GM12878 (cell line): ENCODE measurements around the gene ANO3. TPM values are rescaled to one million over a fixed set of nuclear protein-coding genes. Genes with fewer than 3 reads are reported as not detected.

ENCODE experiments used
- ATAC-seq: fragments of 200-7000 bp; cut with Tn5 transposase; 3 replicates; pipeline ENCODE4 v1.9.1; 2020; ENCODE audit warnings: mild to moderate bottlenecking, moderate library complexity
- BruUV-seq: library from RNA; stranded (reverse); fragments of 400-500 nt; replicated peaks from 2 replicates; lab custom pipeline; 2021; lab: Mats Ljungman, UMichigan
- CTCF ChIA-PET: fragments of 300-600 bp; sonication (Branson Sonifier 250); formaldehyde crosslinking; extraction: SDS; loops from one replicate; lab custom pipeline; 2021; ENCODE audit warnings: inconsistent platforms; lab: Yijun Ruan, JAX
- POLR2A ChIA-PET: fragments of 350-600 bp; formaldehyde crosslinking; extraction: SDS; loops from one replicate; lab custom pipeline; 2021; ENCODE audit warnings: inconsistent platforms; lab: Charles Lee
- RAD21 ChIA-PET: fragments of 300-600 bp; sonication (Branson Sonifier 250); formaldehyde crosslinking; loops from one replicate; lab custom pipeline; 2023; ENCODE audit warnings: antibody characterized with exemption; ENCODE audit not compliant: unreplicated experiment; lab: Charles Lee
- SMC1A ChIA-PET: fragments of 300-600 bp; sonication (Branson Sonifier 250); formaldehyde crosslinking; loops from one replicate; lab custom pipeline; 2023; ENCODE audit not compliant: unreplicated experiment, uncharacterized antibody; lab: Charles Lee
- DNase-seq: peaks from one replicate; pipeline ENCODE4 v3.0.0-alpha.2; 2011; ENCODE audit warnings: low read depth, low spot score
- FAIRE-seq: peaks from 3 replicates; lab custom pipeline; 2011; peaks lifted over from hg19 to GRCh38; lab: Jason Lieb, UNC
- H2AFZ ChIP-seq: 2 replicates; pipeline ENCODE4 v1.6.0; 2011; ENCODE audit warnings: low read depth, low read length, control low read depth; ENCODE audit not compliant: control insufficient read depth
- H3K27ac ChIP-seq: 2 replicates; pipeline ENCODE4 v1.5.1; 2011; ENCODE audit warnings: control low read depth; ENCODE audit not compliant: control insufficient read depth, insufficient read depth
- H3K27me3 ChIP-seq, 2 experiments: replicated peaks in 1 of 2; 2 replicates each; pipeline versions ENCODE4 v1.6.0 to v1.6.1; 2011; ENCODE audit warnings: low read length in 1 of 2; ENCODE audit not compliant: control insufficient read depth in 2 of 2, insufficient read depth in 2 of 2
- H3K36me3 ChIP-seq, 2 experiments: 2 replicates each; pipeline ENCODE4 v1.5.1; 2011; ENCODE audit warnings: low read length in 1 of 2; ENCODE audit not compliant: control insufficient read depth in 2 of 2, insufficient read depth in 2 of 2
- H3K4me1 ChIP-seq: 2 replicates; pipeline ENCODE4 v1.6.1; 2011; ENCODE audit warnings: mild to moderate bottlenecking, low read length, moderate library complexity, mixed read lengths; ENCODE audit not compliant: control insufficient read depth, insufficient read depth
- H3K4me2 ChIP-seq: 2 replicates; pipeline ENCODE4 v1.6.0; 2011; ENCODE audit warnings: control low read depth; ENCODE audit not compliant: control insufficient read depth, insufficient read depth
- H3K4me3 ChIP-seq: fragments of 200-600 bp; sonication (generic); 2 replicates; pipeline ENCODE4 v1.5.1; 2016
- H3K79me2 ChIP-seq: 2 replicates; pipeline ENCODE4 v1.6.0; 2011; ENCODE audit warnings: low read length; ENCODE audit not compliant: control insufficient read depth, insufficient read depth
- H3K9ac ChIP-seq: 2 replicates; pipeline ENCODE4 v1.8.0; 2011; ENCODE audit warnings: low read length, control low read depth, mixed read lengths; ENCODE audit not compliant: control insufficient read depth, insufficient read depth
- H3K9me3 ChIP-seq: replicated peaks from 3 replicates; pipeline ENCODE4 v1.5.1; 2011; ENCODE audit warnings: mild to moderate bottlenecking, low read length; ENCODE audit not compliant: control insufficient read depth, insufficient read depth
- H4K20me1 ChIP-seq: 2 replicates; pipeline ENCODE4 v1.6.0; 2011; ENCODE audit not compliant: control insufficient read depth, insufficient read depth
- ETV6 ChIP-seq, 2 experiments: fragments of 450-650 bp in 1 of 2; IDR thresholded peaks in 1 of 2; conservative IDR thresholded peaks in 1 of 2; 2 replicates each; pipeline ENCODE4 v1.6.1; 2014; ENCODE audit warnings: antibody characterized with exemption in 1 of 2, borderline replicate concordance in 1 of 2, low read depth in 1 of 2, mild to moderate bottlenecking in 1 of 2, moderate library complexity in 1 of 2
- HDGF ChIP-seq: fragments of 450-650 bp; IDR thresholded peaks from 2 replicates; pipeline ENCODE4 v1.6.1; 2016; ENCODE audit warnings: antibody characterized with exemption
- NFYA ChIP-seq: IDR thresholded peaks from 2 replicates; pipeline ENCODE4 v1.6.1; 2011; ENCODE audit warnings: low read depth, mild to moderate bottlenecking, low read length, improper control_type of control experiment, borderline replicate concordance
- POLR2AphosphoS5 ChIP-seq: IDR thresholded peaks from 2 replicates; pipeline ENCODE4 v1.6.1; 2011; ENCODE audit warnings: mild to moderate bottlenecking, low read length, inconsistent platforms
- RFX5 ChIP-seq: IDR thresholded peaks from 2 replicates; pipeline ENCODE4 v1.6.1; 2011; ENCODE audit warnings: low read depth, low read length, improper control_type of control experiment
- SIN3A ChIP-seq: IDR thresholded peaks from 2 replicates; pipeline ENCODE4 v1.6.1; 2012; ENCODE audit warnings: low read depth, low read length, improper control_type of control experiment
- TCF3 ChIP-seq: IDR thresholded peaks from 2 replicates; pipeline ENCODE4 v1.6.1; 2012; ENCODE audit warnings: low read depth, mild to moderate bottlenecking, low read length, borderline replicate concordance; ENCODE audit not compliant: insufficient read depth
- ZNF274 ChIP-seq: IDR thresholded peaks from one replicate; pipeline ENCODE4 v1.8.0; 2011; ENCODE audit not compliant: insufficient read length, insufficient read depth
- WGBS: methylation state at CpG from one replicate; pipeline ENCODE4 v1.1.6; 2016; ENCODE audit warnings: low lambda C conversion rate; ENCODE audit not compliant: insufficient replicate concordance, insufficient coverage; ENCODE audit errors: missing lambda C conversion rate; 5-methylcytosine and 5-hydroxymethylcytosine counted together
- in situ Hi-C: fragments of 300-500 bp; cut with MboI; formaldehyde crosslinking; loops from 9 replicates; pipeline ENCODE4 v1.14.3; 2018; ENCODE audit warnings: mixed read lengths
- intact Hi-C: fragments of 100-400 bp; cut with micrococcal nuclease; formaldehyde crosslinking; loops from one replicate; pipeline ENCODE4 v1.14.2; 2022; ENCODE audit not compliant: unreplicated experiment
- polyA plus RNA-seq, 11 experiments: library from polyadenylated mRNA; depleted of rRNA in 4 of 11; unstranded in 6 of 11; stranded (reverse) in 5 of 11; fragments of >200 nt; fragmentation: Nextera tagmentation in 4 of 11; fragmentation: Illumina TruSeq in 1 of 11; extraction: Ambion mirVana in 4 of 11; extraction: Trizol in 1 of 11; gene quantifications; 1 replicate in 1 of 11; 2 replicates in 10 of 11; pipeline versions ENCODE4 v1.2.1 to v1.2.3, GENCODE V29; 2011 to 2016; ENCODE audit warnings: inconsistent platforms in 2 of 11, missing spikeins in 2 of 11, low read depth in 1 of 11
- total RNA-seq, 4 experiments: library from RNA; depleted of rRNA in 3 of 4; stranded (reverse); fragments of >200 nt in 3 of 4; fragmentation: Illumina TruSeq in 1 of 4; extraction: Trizol in 1 of 4; gene quantifications; 2 replicates each; pipeline versions ENCODE4 v1.2.1 to v1.2.3, GENCODE V29; 2013 to 2021
- TF ChIP-seq, protein P1 (sequence below): fragments of 450-650 bp; IDR thresholded peaks from 2 replicates; pipeline ENCODE4 v1.6.1; 2016; ENCODE audit warnings: mild to moderate bottlenecking
- TF ChIP-seq, protein P2 (sequence below): IDR thresholded peaks from 2 replicates; pipeline ENCODE4 v1.6.1; 2011; ENCODE audit warnings: mild to moderate bottlenecking, low read depth, low read length, moderate library complexity; ENCODE audit not compliant: insufficient replicate concordance

The ANO3 gene
- total and polyA plus RNA-seq, 10 of the 15 experiments (the other 5 are each of a cell fraction or from before 2014, with no cell fraction given): 0.13 to 5.9 (median 0.44) TPM

DNA sequence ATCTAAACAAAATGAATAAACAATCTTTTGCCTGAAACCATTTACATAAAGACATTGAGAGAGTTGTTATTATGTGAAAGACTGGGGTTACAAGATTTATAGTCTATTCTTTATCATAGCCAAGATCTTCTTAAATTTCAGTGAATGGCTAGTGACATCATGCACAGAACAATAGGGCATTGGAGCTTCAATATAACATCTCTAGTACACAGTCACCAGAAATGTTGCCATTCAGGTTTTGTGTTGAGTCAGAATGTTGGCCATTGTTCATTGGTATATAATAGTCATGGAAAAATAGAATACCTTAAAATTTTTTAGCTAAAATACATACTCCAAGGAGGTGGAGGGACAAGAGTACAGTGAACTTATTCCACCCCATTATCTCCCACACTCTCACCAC is 345.6 kb downstream of the ANO3 start:
- no peaks in the 10 kb centered on the region for H3K4me1 ChIP-seq
- H4K20me1 ChIP-seq: no peaks in the 10 kb centered on the region
- no peak for DNase-seq
- no peaks in the 10 kb centered on the region for H3K27me3 ChIP-seq
- no TSS peak for BruUV-seq
- intact Hi-C loops: no loop called here
- ChIA-PET RAD21 (no interaction called here), POLR2A (no interaction called here), CTCF (no interaction called here), SMC1A (interaction anchor here (1.0 to 1.6 kb wide), 3 partner anchors 15 to 207 kb away, joined by 3 to 5 read pairs (median 4); no protein-coding TSS in a partner anchor)
- TF ChIP-seq POLR2AphosphoS5: no peak
- TF ChIP-seq, protein P1, sequence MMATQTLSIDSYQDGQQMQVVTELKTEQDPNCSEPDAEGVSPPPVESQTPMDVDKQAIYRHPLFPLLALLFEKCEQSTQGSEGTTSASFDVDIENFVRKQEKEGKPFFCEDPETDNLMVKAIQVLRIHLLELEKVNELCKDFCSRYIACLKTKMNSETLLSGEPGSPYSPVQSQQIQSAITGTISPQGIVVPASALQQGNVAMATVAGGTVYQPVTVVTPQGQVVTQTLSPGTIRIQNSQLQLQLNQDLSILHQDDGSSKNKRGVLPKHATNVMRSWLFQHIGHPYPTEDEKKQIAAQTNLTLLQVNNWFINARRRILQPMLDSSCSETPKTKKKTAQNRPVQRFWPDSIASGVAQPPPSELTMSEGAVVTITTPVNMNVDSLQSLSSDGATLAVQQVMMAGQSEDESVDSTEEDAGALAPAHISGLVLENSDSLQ: no peak
- no peak for TF ChIP-seq ETV6 (conservative IDR thresholded peaks at IDR 0.05 in 1 of 2, IDR thresholded peaks at IDR 0.05 in 1 of 2; ENCODE audit: borderline replicate concordance in 1 of 2, low read depth in 1 of 2)
- TF ChIP-seq NFYA: no peak
- TF ChIP-seq RFX5: no peak
- no peak for TF ChIP-seq ZNF274
- TF ChIP-seq SIN3A: no peak
- no peak overlapping the region for H3K4me3 ChIP-seq
- no peak for ATAC-seq
- in situ Hi-C loops: no loop called here
- FAIRE-seq: no peak
- H3K4me2 ChIP-seq: no peak overlapping the region
- no peaks in the 10 kb centered on the region for H3K36me3 ChIP-seq
- H2AFZ ChIP-seq: no peak overlapping the region
- no peak overlapping the region for H3K9ac ChIP-seq
- H3K9me3 ChIP-seq: no peaks in the 10 kb centered on the region
- no peak overlapping the region for H3K27ac ChIP-seq
- no peaks in the 10 kb centered on the region for H3K79me2 ChIP-seq

DNA sequence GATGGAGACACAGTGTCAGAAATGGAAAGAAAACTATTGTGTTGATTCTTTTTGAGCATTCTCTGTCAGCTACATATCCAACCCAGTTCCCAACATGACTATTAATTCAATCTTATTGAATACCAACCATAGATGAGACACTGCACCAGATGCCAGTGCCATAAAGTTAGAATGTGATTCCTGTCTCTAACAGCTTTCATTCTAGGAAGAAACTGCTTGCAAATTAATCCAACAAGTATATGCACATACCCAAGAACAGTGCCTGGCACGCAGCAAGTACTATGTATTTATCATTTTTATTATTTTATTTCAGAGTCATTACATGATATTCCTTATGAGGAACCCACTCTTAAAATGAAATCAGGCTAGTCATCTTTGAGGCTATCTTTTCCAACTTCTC is 355.4 kb downstream of the ANO3 start:
- in situ Hi-C loops: no loop called here
- H3K27ac ChIP-seq: no peak overlapping the region

More for the DNA sequence above, 355.4 kb downstream of the ANO3 start:
- Histone ChIP-seq H2AFZ (no peak overlapping the region), H3K27me3 (no peaks in the 10 kb centered on the region), H3K36me3 (no peaks in the 10 kb centered on the region), H3K79me2 (no peaks in the 10 kb centered on the region), H4K20me1 (no peaks in the 10 kb centered on the region), H3K4me3 (no peak overlapping the region), H3K4me1 (no peaks in the 10 kb centered on the region), H3K9ac (no peak overlapping the region), H3K4me2 (no peak overlapping the region), H3K9me3 (no peaks in the 10 kb centered on the region)
- TF ChIP-seq TCF3 (no peak), ZNF274 (no peak), HDGF (no peak)
- TF ChIP-seq, protein P2, sequence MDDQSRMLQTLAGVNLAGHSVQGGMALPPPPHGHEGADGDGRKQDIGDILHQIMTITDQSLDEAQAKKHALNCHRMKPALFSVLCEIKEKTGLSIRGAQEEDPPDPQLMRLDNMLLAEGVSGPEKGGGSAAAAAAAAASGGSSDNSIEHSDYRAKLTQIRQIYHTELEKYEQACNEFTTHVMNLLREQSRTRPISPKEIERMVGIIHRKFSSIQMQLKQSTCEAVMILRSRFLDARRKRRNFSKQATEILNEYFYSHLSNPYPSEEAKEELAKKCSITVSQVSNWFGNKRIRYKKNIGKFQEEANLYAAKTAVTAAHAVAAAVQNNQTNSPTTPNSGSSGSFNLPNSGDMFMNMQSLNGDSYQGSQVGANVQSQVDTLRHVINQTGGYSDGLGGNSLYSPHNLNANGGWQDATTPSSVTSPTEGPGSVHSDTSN: no peak
- ChIA-PET CTCF (no interaction called here), RAD21 (no interaction called here), POLR2A (no interaction called here), SMC1A (interaction anchor here (1.1 to 1.4 kb wide), 2 partner anchors 10 to 20 kb away, joined by 3 read pairs; no protein-coding TSS in a partner anchor)
- intact Hi-C loops: no loop called here
- no TSS peak for BruUV-seq
- FAIRE-seq (no peak), DNase-seq (no peak), ATAC-seq (no peak)
- 0% methylated on average over 1 of the region's 1 CpG for WGBS
